Lower leg skin (tissue), 4 donors: ENCODE data around the gene SEC14L1. TPM values are rescaled to one million over a fixed set of nuclear protein-coding genes. Genes with fewer than 3 reads are reported as not detected.

Experiments used
- DNase-seq, 2 donors: peaks; one replicate each; pipeline ENCODE4 v3.0.0-alpha.2; 2019; ENCODE audit warnings: low spot score in 2 of 2
- H3K4me3 ChIP-seq: fragments of 200-600 bp; sonication (generic); 2 replicates; pipeline ENCODE4 v1.5.1; 2017; ENCODE audit warnings: mild to moderate bottlenecking, low read depth; ENCODE audit not compliant: poor library complexity, severe bottlenecking
- CTCF ChIP-seq, 3 donors: fragments of 450-650 bp; IDR thresholded peaks; one replicate each; pipeline ENCODE4 v1.5.1; 2016; ENCODE audit warnings: antibody characterized with exemption in 3 of 3, mild to moderate bottlenecking in 3 of 3, moderate library complexity in 2 of 3
- POLR2A ChIP-seq, 2 donors: fragments of 450-650 bp; IDR thresholded peaks; one replicate each; pipeline ENCODE4 v1.6.1; 2016 to 2017; ENCODE audit warnings: antibody characterized with exemption in 2 of 2, mild to moderate bottlenecking in 1 of 2, moderate library complexity in 1 of 2
- WGBS, 2 donors: methylation state at CpG; one replicate each; pipeline ENCODE4 v1.1.5; 2018; 5-methylcytosine and 5-hydroxymethylcytosine counted together
- intact Hi-C: fragments of 100-400 bp; cut with DNase I; formaldehyde crosslinking; loops from one replicate; pipeline ENCODE4 v1.15.0; 2023; ENCODE audit warnings: low total_unique reads
- total RNA-seq, 4 donors: library from RNA; depleted of rRNA; stranded (reverse); fragments of >200 nt; gene quantifications; one replicate each; pipeline ENCODE4 v1.1.0, GENCODE V29; 2016

Gene SEC14L1
- total RNA-seq, 4 donors from 2014 or later: 19.1 to 59.5 (median 46.3) TPM

GRCh38 chr17:77231076-77231871, 90.5 kb downstream of the SEC14L1 start:
- WGBS, 2 donors: 92 to 95% methylated on average over 11 of the region's 11 CpGs
- no peak for DNase-seq
- TF ChIP-seq CTCF (IDR thresholded peaks at IDR 0.05) (no peak), POLR2A (IDR thresholded peaks at IDR 0.05) (no peak)
- intact Hi-C loops: no loop called here
- no peak overlapping the region for H3K4me3 ChIP-seq

- 97% methylated on average over 10 of the region's 10 CpGs for WGBS, 2 donors
- H3K4me3 ChIP-seq: no peak overlapping the region
- intact Hi-C loops: no loop called here
- no peak for TF ChIP-seq CTCF (IDR thresholded peaks at IDR 0.05)
- TF ChIP-seq POLR2A (IDR thresholded peaks at IDR 0.05): no peak
- no peak for DNase-seq
Measured at GRCh38 chr17:77233127-77233526, 92.4 kb downstream of the SEC14L1 start.

- WGBS, 2 donors: 78 to 80% methylated on average over 20 to 21 of the region's 21 CpGs
- TF ChIP-seq POLR2A (IDR thresholded peaks at IDR 0.05) (no peak), CTCF (IDR thresholded peaks at IDR 0.05) (no peak)
- DNase-seq: no peak
- intact Hi-C loops: no loop called here
- H3K4me3 ChIP-seq: no peak overlapping the region
Measured at GRCh38 chr17:77233635-77234334, 93.0 kb downstream of the SEC14L1 start.

- no peak overlapping the region for H3K4me3 ChIP-seq
- DNase-seq: no peak
- WGBS, 2 donors: 84 to 92% methylated on average over 9 of the region's 9 CpGs
- TF ChIP-seq CTCF (IDR thresholded peaks at IDR 0.05) (no peak), POLR2A (IDR thresholded peaks at IDR 0.05) (no peak)
- intact Hi-C loops: no loop called here
Measured at GRCh38 chr17:77234695-77235094, 93.9 kb downstream of the SEC14L1 start.

GRCh38 chr17:77235370-77235941, 94.7 kb downstream of the SEC14L1 start:
- intact Hi-C loops: no loop called here
- no peak overlapping the region for H3K4me3 ChIP-seq
- TF ChIP-seq POLR2A (IDR thresholded peaks at IDR 0.05) (no peak), CTCF (IDR thresholded peaks at IDR 0.05) (no peak)
- 16 to 24% methylated on average over 15 of the region's 15 CpGs for WGBS, 2 donors
- peak; percentile 48 to 91 for DNase-seq
